ENCODE measurements around the gene ENOX1.

ENOX1 gene

DNA sequence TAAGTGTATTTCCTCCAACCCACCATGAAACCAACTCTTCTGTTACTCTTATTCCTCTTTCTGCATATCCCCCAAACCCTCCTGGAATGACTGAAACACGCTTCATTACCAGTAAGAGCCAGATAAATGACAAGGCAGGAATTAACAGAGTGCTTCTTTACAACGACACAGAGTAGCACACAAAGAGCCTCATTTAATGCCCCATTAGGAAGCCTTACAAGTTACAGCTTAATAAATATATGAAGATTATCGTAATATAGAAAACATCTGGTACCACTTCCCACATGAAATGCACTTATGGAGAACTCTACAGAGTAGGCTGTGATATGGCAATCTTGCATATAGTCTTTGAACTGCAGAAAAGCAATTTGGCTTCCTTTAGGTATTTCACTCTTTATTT lies 116.8 kb downstream of the ENOX1 start:
- DNase-seq (ENCODE audit: low read depth, low spot score) = no peak

DNA sequence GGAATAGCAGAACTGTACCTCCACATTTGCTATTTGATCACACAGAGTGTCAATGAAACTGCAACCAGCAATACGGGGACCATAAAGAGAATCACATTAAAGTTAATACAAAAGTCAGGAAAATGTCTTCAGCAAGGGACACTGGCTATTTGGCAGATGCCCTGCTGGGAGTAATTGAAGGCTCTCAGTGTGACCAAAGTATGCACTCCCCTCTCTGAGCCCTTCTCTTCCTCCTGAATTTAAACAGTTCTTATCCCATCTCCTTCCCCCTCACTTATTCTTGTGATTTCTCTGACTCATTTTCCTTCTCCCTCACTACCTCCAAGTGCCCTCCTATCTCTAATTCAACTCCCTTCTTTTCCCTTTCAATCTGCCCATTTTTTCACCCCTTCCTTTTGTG lies 117.7 kb downstream of the ENOX1 start:
- no peak for DNase-seq (ENCODE audit: low read depth, low spot score)

DNA sequence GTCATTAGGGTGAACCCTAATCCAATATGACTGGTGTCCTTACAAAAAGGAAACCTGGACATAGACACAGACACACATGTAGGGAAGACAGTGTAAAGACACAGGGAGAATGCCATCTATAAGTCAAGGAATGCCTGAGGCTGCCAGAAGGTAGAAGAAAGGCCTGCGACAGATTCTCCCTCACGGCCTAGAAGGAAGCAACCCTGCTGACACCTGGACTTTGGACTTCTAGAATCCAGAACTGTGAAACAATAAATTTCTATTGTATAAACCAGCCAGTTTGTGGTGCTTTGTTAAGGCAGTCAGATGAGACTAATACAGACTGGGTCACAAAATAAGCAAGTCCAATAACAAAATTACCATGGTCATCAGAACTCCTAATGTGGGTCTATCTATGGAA lies 120.4 kb downstream of the ENOX1 start:
- no peak for DNase-seq (ENCODE audit: low read depth, low spot score)

DNA sequence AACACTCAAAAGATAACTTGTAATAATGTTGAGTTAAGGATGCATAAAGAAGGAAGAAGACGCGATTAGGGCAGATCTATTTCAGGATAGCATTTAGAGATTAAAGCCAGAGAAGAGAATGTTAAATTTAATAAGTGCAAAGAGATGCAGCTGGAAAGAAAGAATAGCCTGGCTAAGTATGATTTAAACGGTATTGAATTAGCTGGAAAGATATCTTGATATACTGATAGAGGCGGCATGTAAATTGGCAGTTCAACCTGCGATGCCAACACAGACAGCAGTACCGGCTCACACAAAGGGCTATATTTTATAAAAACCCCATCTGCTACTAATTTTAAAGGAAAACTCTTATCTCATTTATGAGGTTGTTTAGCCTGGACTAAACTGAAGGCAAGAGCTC lies 121.4 kb downstream of the ENOX1 start:
- DNase-seq (ENCODE audit: low read depth, low spot score) = no peak

DNA sequence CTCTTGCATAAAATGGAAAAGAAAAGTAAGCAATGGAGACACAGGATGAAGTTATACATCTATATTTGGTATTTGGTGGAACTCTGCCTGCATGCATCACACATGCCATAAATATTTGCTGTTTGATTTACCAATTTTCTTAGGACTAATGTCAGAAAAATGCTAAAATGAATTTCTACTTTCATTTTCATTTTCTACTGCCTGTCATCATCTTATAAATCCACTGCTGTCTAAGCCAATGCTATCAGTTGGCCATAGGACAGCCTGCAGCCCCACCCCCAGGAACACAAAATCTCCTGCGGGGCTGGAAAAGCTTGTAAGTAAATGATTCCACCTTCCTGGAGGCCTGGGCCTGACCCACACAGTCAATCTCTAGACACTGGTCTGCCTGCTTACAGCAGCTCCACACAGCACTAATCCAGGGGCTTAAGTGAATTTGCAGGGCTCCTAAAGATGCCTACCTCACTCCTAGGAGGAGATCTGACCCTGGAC lies 122.0 kb downstream of the ENOX1 start:
- DNase-seq (ENCODE audit: low read depth, low spot score) = no peak

DNA sequence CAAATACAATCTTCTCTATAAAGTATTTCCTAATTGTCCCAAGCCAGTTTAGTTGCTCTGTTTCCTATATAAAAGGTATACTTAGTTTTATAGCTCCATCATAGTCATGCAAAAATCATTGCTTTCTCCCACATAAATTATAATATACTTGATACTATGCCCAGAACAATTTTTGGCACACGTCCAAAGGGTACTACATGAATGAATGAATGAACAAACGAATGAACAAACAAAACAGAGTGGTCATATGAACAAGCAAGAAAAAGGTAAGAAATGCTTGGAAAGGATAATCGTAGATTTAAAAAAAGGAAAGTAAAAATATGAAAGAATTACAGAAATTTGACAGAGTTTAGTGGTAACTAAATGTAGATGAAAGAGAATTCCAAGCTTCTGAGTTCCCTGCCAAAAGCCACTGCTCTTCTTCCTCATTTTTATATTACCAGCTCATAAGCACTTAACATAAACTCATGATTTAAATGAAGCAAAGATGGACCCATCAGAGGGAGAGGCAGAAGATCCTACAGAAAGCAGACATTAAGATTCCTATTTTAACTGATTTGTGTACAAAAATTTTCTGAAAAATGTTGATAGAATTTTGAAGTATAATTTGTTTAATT lies 123.2 kb downstream of the ENOX1 start:
- no peak for DNase-seq (ENCODE audit: low read depth, low spot score)

DNA sequence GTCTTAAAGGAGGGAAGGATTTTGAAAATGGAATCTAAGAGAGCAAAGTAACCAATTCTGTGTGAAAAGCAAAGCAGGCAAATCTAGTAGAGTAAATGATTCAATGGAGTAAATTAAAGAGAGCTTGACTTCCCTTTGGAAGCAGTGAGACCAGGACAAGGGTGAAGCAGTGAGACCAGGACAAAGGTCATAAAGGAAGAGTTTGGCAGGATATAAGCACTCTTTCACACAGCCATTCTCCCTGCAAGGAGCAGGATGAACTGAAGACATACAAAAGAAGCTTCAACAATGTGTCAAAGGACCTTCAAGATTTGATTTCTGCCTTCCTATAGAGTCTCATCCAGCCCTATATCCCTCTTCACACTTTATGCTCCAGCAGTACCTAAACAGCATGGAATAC lies 123.8 kb downstream of the ENOX1 start:
- no peak for DNase-seq (ENCODE audit: low read depth, low spot score)

DNA sequence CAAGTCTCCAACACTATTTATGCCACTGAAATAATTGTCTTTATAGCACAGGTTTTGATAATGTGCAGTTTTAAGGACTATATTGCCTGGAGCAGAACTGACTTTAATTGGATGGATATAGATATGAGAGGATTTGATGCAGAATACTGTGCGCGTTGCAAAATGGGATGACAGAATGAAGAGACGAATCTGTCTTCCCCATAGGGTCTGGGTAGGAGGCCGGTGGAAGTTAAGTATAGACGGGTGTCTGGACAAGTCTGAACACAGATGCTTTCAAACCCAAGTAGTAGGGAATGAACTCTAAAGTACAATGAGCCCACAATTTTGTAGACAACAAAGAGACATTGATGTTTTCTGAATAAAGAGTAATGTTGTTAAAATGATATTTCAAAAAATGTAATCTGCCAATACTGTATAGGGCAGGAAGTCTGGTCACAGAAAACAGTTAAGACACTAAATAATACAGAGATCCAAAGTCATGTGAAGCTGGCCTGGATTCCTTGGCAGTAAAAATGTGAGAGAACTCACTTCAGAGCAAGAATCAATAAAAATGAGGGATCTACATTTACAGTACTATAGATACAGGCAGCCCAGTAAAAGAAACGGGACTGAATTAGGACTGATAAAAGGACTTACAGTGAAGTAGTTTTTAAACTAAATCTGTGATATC lies 125.5 kb downstream of the ENOX1 start:
- no peak for DNase-seq (ENCODE audit: low read depth, low spot score)

DNA sequence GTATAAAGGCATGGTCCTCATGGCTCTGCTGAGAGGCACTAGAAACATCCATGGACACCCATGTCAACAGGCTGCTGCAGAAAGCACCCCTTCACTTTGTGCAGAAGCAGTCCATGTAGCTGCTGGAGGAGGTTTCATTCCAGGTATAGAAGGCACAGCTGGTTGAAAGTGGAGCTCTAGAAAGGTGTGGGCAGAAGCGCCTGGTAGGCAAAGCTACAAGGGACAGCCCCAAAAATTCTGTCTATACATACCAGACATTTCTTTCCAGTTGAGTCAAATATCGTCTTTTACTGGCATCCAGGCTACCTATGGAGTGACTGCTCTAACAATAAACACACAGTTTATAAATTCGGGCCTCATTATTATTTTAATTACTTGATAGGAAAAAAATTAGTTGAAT lies 129.3 kb downstream of the ENOX1 start:
- no peak for DNase-seq (ENCODE audit: low read depth, low spot score)

DNA sequence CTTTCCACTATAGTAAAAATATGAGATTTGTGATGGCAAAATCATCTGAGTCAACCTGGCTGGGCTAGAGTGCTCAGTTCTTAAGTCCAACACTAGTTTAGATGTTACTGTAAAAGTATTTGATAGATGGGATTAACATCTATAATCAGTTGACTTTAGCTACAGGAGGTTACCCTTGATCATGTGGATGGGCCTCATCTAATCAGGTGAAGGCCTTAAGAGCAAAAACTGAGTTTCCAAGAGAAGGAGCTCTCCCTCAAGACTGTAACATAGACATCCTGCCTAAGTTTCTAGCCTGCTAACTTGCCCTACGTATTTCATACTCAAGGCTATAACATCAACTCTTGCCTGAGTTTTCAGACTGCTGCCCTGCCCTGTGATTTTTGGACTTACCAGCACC lies 132.8 kb downstream of the ENOX1 start:
- DNase-seq (ENCODE audit: low read depth, low spot score) = no peak

DNA sequence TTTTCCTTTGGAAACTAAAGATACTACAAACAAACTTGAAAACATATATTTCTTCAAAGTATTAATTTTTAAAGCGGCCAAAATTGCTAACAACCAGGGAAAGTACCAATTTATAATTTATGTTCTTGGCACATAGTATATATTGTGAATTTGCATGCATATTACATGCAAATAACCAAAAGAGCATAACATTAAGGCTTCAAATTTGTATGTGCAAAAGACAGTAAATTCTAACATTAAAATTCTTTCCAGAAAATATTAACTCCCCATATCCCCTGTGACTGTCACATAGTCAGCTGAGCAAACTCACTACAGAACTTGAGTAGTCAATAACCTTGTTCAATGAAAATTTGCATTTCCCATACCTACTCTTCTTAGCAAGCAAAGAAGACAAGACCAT lies 133.4 kb downstream of the ENOX1 start:
- no peak for DNase-seq (ENCODE audit: low read depth, low spot score)

DNA sequence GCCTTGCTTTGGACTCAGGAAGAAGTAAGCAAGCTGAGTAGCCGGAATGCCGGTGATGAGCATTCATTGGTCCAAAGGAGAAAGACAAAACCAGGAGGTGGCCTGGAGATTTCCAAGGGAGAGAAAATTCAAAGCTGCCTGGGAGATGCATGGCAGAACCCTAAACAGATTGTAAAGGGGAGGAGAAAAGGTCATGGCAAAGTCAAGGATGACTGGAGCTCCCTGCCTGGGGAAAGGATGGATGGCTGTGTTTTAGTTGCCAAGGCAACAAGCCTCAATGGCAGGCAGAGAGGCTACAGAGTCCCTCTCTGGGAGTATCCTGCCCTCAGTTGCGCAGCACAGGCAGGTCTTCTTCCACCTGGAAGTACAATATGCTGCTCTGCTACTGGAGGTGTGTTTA lies 134.0 kb downstream of the ENOX1 start:
- no peak for DNase-seq (ENCODE audit: low read depth, low spot score)

DNA sequence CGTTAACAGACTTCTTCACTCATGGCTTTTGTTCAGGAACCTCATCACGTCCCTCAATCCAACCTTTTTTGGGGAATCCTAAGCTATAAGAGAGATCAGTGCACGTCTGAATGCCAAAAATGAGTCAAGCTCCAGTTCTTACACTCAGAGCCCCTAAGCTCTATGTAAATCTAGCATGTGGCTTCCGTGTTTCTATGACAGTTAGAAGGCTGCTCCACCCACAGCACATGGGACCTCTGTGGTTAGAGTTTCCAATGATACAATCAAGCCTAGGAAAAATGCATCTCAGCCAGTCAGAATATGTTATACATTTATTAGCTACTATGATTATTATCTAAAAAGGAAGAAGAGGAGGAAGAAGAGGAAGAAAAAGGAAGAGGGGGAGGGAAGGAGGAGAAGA lies 135.9 kb downstream of the ENOX1 start:
- no peak for DNase-seq (ENCODE audit: low read depth, low spot score)

DNA sequence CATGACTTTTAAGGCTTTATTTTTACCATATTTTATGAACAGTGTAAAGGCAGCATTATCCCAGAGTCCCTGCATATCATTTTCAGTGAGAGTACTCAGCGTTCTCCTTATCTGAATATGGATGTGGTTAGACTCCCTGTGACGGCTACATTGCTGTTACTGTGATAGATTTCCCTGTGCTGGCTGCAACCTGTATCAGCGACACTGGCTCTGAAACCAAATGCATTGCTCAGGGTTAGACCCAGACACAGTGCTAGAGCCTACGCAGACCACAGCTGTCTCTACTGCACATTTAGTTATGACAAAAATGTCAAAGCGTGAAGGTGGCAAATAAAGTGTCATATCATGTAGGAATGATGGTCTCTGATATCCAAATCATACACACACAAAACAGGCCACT lies 138.0 kb downstream of the ENOX1 start:
- no peak for DNase-seq (ENCODE audit: low read depth, low spot score)

DNA sequence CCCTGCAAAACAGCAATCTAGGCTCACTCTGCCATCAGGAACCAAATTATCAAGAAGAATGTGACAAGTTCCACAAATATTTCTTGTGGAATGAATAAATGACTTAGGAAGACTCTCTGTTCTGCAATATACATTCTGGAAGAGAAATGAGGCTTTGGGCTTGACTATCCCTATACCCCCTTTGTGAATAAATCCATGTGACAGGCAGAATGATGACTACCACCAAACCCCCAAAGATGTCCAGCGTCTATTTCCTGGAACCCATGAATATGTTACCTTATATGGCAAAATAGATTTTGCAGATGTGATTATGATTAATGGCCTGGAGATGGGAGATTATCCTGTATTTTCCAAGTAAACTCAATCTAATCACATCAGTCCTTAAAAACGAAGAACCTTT lies 139.3 kb downstream of the ENOX1 start:
- no peak for DNase-seq (ENCODE audit: low read depth, low spot score)

DNA sequence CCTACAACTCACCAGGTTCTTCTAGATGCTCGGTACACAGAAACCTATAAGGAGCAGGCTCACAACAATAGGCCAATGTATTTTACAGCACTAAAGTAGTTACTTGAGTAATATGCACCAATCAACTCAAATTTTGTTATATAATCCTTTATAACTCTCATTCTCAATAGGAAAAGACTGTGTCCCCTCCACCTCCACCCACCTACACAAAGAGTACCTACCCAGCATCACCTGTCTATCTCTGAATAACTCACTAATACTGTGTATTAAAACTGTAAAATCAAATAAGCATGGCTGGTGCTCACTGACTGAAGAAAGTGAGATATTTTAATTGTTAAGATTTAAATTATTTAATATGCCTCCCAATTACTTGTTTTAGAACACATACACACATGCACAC lies 146.3 kb downstream of the ENOX1 start:
- no peak for DNase-seq (ENCODE audit: low read depth, low spot score)

DNA sequence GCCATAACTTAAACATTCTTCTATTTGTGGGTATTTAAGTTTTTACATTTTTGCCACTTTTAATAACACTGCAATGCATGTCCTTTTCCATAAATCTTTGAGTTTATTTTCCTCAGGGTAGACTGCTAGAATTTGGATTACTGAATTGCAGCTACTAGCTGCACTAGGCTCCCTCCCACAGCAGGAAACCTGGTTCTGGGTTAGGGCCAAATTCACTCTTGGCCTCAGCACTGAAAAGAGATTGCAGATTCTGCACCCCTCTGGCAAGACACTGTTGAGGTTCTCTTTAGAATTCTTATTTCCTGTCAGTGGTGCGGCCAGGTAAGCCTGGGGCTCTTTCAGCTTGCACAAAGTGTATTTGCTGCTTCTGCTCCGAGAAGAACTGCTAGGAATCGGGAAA lies 155.7 kb downstream of the ENOX1 start:
- DNase-seq (ENCODE audit: low read depth, low spot score) = no peak

DNA sequence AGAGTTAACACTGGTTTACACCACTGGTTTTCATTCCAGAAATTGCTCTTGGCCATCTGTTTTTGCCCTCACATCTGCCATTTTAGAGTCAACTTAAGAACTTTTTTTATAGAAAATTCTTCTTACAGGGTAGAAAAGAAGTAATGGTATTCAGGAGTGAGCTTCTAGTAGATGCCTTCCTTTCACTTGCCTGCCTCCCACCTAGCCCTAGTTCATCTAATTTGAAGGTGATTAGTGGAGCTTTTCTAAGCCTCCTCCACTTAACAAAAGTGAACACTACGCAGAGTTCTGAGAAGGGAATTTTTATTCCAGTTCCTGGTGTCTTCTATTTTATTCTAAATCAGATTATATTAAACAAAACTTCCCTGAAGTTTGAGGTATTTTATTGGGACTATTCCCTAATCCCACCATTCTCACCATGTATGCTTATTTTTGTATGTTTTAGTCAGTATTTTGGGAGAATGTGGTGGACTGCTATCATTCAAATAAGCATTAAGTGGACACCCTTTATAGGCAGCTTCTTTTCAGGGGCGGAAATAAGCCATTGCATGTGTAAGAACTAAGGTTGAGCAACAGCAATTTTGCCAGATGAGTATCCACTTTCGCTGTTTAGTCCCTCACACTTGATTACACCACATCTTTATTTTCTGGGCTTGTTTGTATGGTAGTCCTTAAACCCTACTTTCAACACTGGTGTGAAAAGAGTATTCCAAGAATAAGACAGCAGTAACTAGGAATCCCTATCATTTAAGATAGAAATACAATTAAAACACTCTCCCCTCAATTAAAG lies 156.9 kb downstream of the ENOX1 start:
- no peak for DNase-seq (ENCODE audit: low read depth, low spot score)

DNA sequence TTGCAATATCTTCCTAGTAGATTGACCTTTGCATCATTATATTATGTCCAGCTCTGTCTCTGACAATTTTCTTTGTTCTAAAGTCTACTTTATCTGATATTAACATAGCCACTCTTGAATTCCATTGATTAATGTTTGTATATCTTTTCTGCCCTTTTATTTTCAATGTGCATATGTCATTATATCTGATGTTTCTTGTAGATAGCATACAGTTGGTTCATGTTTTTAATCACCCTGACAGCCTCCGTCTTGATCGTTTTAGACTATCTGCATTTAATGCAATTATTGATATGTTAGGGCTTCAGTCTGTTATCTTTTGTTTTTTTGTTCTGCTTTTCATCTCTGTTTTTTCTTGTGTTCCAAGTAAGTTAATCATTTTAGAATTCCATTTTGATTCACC lies 159.8 kb downstream of the ENOX1 start:
- DNase-seq (ENCODE audit: low read depth, low spot score) = no peak

DNA sequence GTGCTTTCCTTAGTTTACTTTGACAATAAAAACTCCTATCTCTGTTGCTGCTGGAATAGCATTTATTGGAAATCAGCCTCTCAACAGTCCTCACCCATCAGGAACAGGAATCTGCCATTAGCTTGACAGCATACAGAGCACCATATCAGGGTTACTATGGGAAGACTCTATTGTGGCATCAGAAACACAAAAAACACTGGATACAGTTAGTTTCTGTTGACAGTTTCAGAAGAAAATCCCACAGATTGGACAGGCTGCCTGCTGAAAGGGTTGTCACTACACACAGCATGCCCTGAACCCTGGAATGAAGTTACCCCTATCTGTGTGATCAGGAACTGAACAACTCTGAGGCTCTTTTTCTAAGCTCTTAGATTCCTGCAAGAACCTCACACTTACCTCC lies 172.7 kb downstream of the ENOX1 start:
- no peak for DNase-seq (ENCODE audit: low read depth, low spot score)

DNA sequence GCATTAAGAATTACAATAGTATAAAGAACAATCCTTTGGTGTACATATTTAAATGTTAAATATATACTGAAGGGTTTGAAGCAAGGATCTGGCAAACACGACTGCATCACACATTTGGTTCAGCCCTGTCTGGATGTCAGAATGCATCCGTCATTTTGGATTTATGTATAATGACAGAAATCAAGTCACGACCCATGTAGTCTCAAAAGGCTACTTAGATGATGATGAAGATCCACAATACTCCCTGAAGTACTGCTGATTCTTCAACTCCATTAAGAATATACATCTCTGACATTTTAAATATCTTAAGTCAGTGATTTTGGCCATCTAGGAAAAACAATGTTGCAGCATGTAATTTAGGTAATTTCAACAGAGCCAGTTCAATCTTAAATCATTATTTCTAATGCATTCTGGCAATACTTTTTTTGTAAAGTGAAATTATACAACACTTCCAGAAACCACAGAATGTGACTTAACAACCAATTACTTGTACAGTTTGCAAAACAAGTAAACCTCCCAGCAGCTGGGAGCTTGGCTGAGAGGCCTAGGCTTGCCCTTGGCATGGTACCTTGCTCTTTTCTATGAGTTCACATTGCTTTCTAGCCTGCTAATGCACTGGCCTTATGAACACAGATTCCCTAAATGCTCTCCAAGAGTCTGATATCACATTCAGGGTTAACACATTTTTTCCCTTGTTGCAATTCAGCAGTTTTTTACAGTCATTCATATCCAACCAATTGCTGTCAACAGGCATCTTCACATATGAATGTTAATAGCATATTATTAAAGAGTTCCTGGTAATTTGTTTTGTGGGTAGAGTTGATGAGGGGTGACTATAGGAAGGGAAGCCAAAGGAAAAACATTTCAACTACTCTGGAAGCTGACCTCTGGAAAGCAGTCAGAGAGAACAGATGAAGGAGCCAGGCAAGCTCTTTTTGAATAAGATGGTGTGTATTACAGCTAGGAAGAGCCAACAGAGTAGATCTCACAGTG lies 175.2 kb downstream of the ENOX1 start:
- no peak for DNase-seq (ENCODE audit: low read depth, low spot score)

Measured in activated naive CD8-positive, alpha-beta T cell treated with anti-CD3 and anti-CD28 coated beads, Interleukin-2, amount 50 U/mL, for 16 hours (primary cell).